ENCODE data around the gene TLR9.
A peak's percentile ranks its signal among the peaks of the same experiment; 100 is the strongest.

TLR9 gene

GRCh38 chr3:52240886-52241370 lies 15.5 kb upstream of the TLR9 start:
- Mint-ChIP-seq H3K4me3 (peak overlapping the region; percentile 98), H3K27me3 (no peaks in the 10 kb centered on the region), H3K27ac (peak overlapping the region; percentile 95), H3K4me1 (ENCODE audit: low read depth) (peaks cover 77% of the 10 kb centered on the region), H3K9me3 (no peaks in the 10 kb centered on the region), H3K36me3 (ENCODE audit: low read depth) (peaks cover 36% of the 10 kb centered on the region)
- peak; percentile 30 for DNase-seq

GRCh38 chr3:52240059-52240885 lies 14.8 kb upstream of the TLR9 start:
- Mint-ChIP-seq H3K9me3 (no peaks in the 10 kb centered on the region), H3K4me3 (peak overlapping the region; percentile 98), H3K4me1 (ENCODE audit: low read depth) (peaks cover 81% of the 10 kb centered on the region), H3K27ac (peak overlapping the region; percentile 95), H3K27me3 (no peaks in the 10 kb centered on the region), H3K36me3 (ENCODE audit: low read depth) (peaks cover 43% of the 10 kb centered on the region)
- DNase-seq = peak; percentile 69

GRCh38 chr3:52238761-52239701 lies 13.6 kb upstream of the TLR9 start, which contains the start of gene TWF2:
Gene TWF2 (minus strand): TSS chr3:52239158. CDS start chr3:52239016, 142 bp downstream.
- Mint-ChIP-seq H3K9me3 (no peaks in the 10 kb centered on the region), H3K27ac (peak within 1 kb of the TSS; percentile 95), H3K4me1 (ENCODE audit: low read depth) (peaks cover 81% of the 10 kb centered on the region), H3K36me3 (ENCODE audit: low read depth) (peaks cover 47% of the 10 kb centered on the region), H3K4me3 (peak within 1 kb of the TSS; percentile 98), H3K27me3 (no peaks in the 10 kb centered on the region)
- peak; percentile 93 for DNase-seq

- H3K36me3 Mint-ChIP-seq (ENCODE audit: low read depth) = peaks cover 55% of the 10 kb centered on the region
- peak overlapping the region; percentile 95 for H3K27ac Mint-ChIP-seq
These were observed 12.8 kb upstream of the TLR9 start for GRCh38 chr3:52238193-52238760.

GRCh38 chr3:52237657-52238172 lies 12.3 kb upstream of the TLR9 start:
- Mint-ChIP-seq H3K27me3 (no peaks in the 10 kb centered on the region), H3K36me3 (ENCODE audit: low read depth) (peaks cover 60% of the 10 kb centered on the region), H3K9me3 (no peaks in the 10 kb centered on the region), H3K4me1 (ENCODE audit: low read depth) (peaks cover 80% of the 10 kb centered on the region), H3K4me3 (peak overlapping the region; percentile 98), H3K27ac (peak overlapping the region; percentile 95)
- DNase-seq = peak; percentile 36

More at GRCh38 chr3:52238193-52238760, 12.8 kb upstream of the TLR9 start:
- Mint-ChIP-seq H3K27me3 (no peaks in the 10 kb centered on the region), H3K4me1 (ENCODE audit: low read depth) (peaks cover 79% of the 10 kb centered on the region), H3K4me3 (peak overlapping the region; percentile 98), H3K9me3 (no peaks in the 10 kb centered on the region)
- no peak for DNase-seq

- peaks cover 63% of the 10 kb centered on the region for H3K36me3 Mint-ChIP-seq (ENCODE audit: low read depth)
- H3K27ac Mint-ChIP-seq = peak overlapping the region; percentile 95
- peak overlapping the region; percentile 98 for H3K4me3 Mint-ChIP-seq
- H3K9me3 Mint-ChIP-seq = no peaks in the 10 kb centered on the region
- H3K4me1 Mint-ChIP-seq (ENCODE audit: low read depth) = peaks cover 83% of the 10 kb centered on the region
- no peaks in the 10 kb centered on the region for H3K27me3 Mint-ChIP-seq
- DNase-seq = peak; percentile 28
These were observed 11.7 kb upstream of the TLR9 start for GRCh38 chr3:52237006-52237656.

- Mint-ChIP-seq H3K27ac (peak overlapping the region; percentile 85), H3K4me3 (peak overlapping the region; percentile 31), H3K4me1 (ENCODE audit: low read depth) (peaks cover 82% of the 10 kb centered on the region), H3K27me3 (no peaks in the 10 kb centered on the region), H3K9me3 (no peaks in the 10 kb centered on the region), H3K36me3 (ENCODE audit: low read depth) (peaks cover 68% of the 10 kb centered on the region)
- peak; percentile 25 for DNase-seq
These were observed 11.0 kb upstream of the TLR9 start for GRCh38 chr3:52236424-52236886.

GRCh38 chr3:52234516-52235447 lies 9.3 kb upstream of the TLR9 start:
- H3K36me3 Mint-ChIP-seq (ENCODE audit: low read depth) = peaks cover 73% of the 10 kb centered on the region

GRCh38 chr3:52233968-52234367 lies 8.5 kb upstream of the TLR9 start:
- DNase-seq = peak; percentile 24
- H3K4me3 Mint-ChIP-seq = no peak overlapping the region
- H3K4me1 Mint-ChIP-seq (ENCODE audit: low read depth) = peaks cover 68% of the 10 kb centered on the region
- no peaks in the 10 kb centered on the region for H3K9me3 Mint-ChIP-seq
- H3K27me3 Mint-ChIP-seq = no peaks in the 10 kb centered on the region
- H3K27ac Mint-ChIP-seq = peak overlapping the region; percentile 85
- peaks cover 74% of the 10 kb centered on the region for H3K36me3 Mint-ChIP-seq (ENCODE audit: low read depth)

More at GRCh38 chr3:52234516-52235447, 9.3 kb upstream of the TLR9 start:
- peak overlapping the region; percentile 85 for H3K27ac Mint-ChIP-seq
- no peaks in the 10 kb centered on the region for H3K27me3 Mint-ChIP-seq
- peak; percentile 26 for DNase-seq
- no peaks in the 10 kb centered on the region for H3K9me3 Mint-ChIP-seq
- peaks cover 70% of the 10 kb centered on the region for H3K4me1 Mint-ChIP-seq (ENCODE audit: low read depth)
- no peak overlapping the region for H3K4me3 Mint-ChIP-seq

GRCh38 chr3:52233108-52233591 lies 7.7 kb upstream of the TLR9 start:
- H3K4me3 Mint-ChIP-seq = no peak overlapping the region
- peak overlapping the region; percentile 85 for H3K27ac Mint-ChIP-seq
- peaks cover 66% of the 10 kb centered on the region for H3K4me1 Mint-ChIP-seq (ENCODE audit: low read depth)
- H3K9me3 Mint-ChIP-seq = no peaks in the 10 kb centered on the region
- peak; percentile 28 for DNase-seq
- peaks cover 75% of the 10 kb centered on the region for H3K36me3 Mint-ChIP-seq (ENCODE audit: low read depth)
- no peaks in the 10 kb centered on the region for H3K27me3 Mint-ChIP-seq

- peaks cover 63% of the 10 kb centered on the region for H3K4me1 Mint-ChIP-seq (ENCODE audit: low read depth)
- peak overlapping the region; percentile 85 for H3K27ac Mint-ChIP-seq
- no peaks in the 10 kb centered on the region for H3K9me3 Mint-ChIP-seq
- H3K27me3 Mint-ChIP-seq = no peaks in the 10 kb centered on the region
- peaks cover 81% of the 10 kb centered on the region for H3K36me3 Mint-ChIP-seq (ENCODE audit: low read depth)
- no peak overlapping the region for H3K4me3 Mint-ChIP-seq
- DNase-seq = peak; percentile 61
These were observed 7.0 kb upstream of the TLR9 start for GRCh38 chr3:52232279-52233107.
